ENCODE results near the gene BMP7.

BMP7 gene

DNA sequence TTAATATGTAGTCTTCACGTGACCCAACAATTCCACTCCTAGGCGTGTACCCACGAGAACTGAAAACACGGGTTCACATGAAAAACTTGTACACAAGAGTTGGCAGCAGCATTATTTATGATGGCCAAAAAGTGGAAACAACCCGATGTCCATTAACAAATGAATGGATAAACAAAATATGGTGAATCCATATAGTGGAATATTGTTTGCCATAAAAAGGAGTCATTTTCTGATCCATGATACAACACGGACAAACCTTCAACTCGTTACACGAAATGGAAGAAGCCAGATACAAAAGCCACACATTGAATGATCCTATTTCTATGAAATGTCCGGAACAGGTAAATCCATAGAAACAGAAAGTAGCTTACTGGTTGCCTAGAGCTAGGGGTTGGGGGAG lies 78.4 kb downstream of the BMP7 start:
- DNase-seq: no peak

GRCh38 chr20:57187068-57187634 lies 79.3 kb downstream of the BMP7 start:
- no peak for DNase-seq

- DNase-seq: no peak
Observed at GRCh38 chr20:57186192-57186591, 80.2 kb downstream of the BMP7 start.

DNA sequence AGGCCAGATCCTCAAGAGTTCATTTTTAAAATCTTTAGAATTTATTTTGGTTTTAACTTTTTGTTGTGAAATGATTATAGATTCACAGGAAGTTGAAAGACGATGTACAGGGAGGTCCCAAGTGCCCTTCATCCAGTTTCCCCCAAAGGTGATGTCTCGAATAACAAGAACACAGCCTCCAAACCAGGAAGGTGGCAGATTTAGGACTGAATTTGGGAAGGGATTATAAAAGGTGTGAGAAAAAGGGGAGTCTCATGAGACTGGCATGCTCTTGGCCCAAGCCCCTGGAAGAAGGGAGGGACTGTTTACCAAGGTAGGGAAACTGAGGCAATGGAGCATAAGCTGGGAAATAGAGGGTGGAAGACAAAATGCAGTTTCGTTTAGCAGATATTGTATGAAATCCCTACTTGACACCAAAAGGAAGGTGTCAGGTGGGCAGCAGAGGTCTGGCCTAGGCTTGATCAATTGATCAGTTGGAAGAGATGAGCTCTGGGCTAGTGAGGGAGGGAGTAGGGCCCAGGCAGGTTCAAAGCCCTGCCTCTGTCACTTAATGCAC lies 81.2 kb downstream of the BMP7 start:
- no peak for DNase-seq

DNA sequence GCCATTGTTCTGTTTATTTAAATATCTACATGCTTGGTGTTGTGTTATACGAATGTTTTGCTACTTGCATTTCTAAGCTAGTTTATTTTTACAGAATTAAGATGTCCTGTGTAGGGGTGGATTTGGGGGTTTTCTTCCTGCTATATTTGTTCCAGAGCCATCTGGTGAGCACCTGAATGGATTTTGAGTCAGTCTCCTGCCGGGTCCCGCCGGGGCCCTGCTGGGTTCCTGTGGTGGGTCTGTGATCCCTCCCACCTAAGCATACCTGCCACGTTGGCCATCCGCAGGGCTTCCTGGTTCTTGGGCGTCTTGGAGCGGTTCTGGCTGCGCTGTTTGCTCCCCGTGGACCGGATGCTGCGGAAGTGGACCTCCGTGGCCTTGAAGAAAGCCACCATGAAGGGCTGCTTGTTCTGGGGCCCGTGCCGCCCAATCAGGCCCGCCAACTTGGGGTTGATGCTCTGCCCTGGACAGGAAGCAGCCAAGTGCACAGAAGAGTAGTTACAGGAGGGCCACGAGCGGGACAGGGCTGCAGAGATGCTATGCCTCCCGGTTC lies 82.9 kb downstream of the BMP7 start:
- no peak for DNase-seq

DNA sequence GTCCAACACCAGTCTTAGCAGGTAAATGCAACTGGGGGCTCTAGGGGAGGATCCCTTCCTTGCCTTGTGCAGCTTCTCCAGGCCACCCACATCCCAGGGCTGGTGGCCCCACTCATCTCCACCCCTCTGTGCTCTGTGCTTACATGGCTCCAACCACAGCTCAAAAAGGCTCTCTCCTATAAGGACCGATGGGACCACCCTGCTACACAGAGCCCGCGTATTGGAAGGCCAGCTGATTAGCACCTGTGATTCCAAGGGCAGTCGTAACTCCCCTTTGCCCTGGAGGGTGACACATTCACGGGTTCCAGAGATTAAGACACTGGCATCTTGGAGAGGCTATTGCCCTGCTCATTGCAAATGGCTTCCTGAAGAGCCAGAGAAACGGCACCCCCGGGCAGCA lies 84.8 kb downstream of the BMP7 start:
- no peak for DNase-seq

DNA sequence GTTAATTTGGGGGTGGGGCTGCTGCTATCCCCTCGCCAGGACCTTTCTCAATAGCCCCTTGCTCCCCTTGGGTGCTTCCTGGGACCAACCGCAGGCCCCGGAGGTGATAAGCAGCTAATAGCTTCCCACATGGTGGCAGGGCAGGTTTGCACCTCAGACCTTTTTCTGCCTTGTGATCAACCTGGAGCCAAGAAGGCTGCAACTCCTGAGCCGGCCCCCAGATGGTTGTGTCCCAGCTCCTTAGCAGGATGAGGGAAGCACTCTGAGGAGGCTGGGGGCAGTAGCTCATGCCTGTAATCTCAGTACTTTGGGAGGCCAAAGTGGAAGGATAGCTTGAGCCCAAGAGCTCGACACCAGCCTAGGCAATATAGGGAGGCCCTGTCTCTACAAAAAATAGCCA lies 85.5 kb downstream of the BMP7 start:
- DNase-seq: no peak

GRCh38 chr20:57180387-57180786 lies 86.1 kb downstream of the BMP7 start:
- DNase-seq: no peak

DNA sequence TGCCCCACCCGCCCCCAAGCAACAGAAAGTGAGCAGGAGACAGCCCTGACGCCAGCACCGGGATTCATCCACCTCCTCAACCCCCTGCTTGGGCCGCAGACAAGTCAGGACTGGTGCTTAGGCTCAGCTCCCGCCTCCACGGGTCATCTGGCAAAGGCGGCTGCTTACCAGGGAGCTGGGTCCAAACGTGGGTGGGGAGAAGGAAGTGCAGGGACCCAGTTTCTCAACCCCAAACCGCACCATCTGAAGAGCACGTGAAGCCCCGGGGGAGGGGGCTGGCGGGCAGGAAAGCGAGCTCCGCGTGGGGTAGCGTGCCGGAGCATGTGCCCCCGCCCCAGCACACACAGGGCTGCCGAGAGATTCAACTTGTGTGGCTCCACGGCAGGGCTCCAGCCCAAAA lies 87.2 kb downstream of the BMP7 start:
- peak; percentile 2 for DNase-seq

DNA sequence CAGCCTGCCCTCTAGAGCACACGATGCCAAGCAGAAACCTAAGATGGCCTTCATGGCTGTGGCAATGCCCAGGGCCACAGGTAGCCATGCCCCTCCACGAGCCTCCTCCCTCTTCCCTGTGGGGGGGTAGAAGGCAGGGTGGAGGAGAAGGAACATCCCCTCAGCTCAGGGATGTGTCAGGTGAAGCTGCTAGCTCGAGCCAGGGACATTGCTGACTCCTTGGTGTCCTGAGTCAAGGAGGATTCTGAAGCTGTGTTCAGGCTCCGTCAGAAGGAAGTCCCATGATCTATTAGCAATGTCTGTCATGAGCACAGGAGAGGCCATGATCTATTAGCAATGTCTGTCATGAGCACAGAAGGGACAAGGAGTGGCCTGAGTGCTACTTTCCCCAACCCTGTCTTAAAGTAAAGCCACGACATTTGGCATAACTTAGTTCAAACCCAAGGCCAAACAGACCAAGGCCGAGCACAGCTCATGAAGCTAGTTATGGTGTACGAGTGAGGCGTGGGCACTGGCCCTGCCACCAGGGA lies 87.8 kb downstream of the BMP7 start:
- no peak for DNase-seq

DNA sequence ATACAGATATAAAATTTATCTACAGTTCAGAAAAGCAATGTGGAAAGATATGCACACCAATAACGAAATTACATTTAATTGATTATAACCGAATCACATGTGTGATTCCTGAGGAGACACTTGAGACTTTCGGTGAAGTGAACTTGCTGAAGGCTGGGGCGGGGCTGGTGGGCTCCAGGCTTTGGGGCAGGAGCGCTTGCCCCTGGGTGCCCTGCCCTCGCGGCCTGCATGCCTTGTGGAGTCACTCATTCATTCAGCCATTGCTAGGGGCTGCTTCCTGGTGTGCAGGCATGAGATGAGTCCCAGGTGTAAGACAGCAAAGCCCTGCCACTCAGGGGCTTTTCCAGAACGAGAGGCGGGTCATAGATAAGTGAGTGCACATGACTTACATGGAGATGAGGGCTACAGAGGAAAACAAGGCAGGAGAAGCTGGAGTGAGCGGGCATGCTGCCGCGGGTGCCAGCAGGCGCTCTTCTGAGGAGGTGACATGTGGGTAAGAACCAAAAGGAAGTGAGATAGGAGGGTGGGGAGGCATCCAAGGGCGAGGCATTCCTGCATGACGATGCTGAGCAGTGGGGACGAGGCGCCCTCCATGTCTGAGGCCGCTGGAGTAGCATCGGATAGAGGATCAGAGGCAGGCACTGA lies 88.7 kb downstream of the BMP7 start:
- no peak for DNase-seq

DNA sequence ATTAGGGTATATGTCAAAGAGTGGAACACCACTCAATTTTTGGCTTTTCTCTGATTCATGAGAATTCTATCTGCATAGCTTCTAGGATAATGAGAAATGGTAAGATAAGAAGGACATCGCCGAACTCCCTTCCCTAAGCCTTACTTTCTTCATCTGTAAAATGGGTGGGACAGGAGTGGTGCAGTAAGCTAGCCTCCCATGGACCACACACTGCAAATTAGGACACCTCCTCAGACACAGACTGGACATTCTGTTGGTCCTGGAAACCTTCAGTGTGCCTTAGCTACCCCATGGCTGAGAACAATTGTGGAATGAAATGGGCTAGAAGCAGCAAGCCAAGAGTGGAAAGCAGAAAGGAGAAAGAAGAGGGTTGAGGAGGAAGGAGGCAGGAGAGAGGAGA lies 89.6 kb downstream of the BMP7 start:
- DNase-seq: no peak

- DNase-seq: no peak
Observed at GRCh38 chr20:57175397-57176010, 90.9 kb downstream of the BMP7 start.

- DNase-seq: no peak
Observed at GRCh38 chr20:57174737-57175136, 91.7 kb downstream of the BMP7 start.

DNA sequence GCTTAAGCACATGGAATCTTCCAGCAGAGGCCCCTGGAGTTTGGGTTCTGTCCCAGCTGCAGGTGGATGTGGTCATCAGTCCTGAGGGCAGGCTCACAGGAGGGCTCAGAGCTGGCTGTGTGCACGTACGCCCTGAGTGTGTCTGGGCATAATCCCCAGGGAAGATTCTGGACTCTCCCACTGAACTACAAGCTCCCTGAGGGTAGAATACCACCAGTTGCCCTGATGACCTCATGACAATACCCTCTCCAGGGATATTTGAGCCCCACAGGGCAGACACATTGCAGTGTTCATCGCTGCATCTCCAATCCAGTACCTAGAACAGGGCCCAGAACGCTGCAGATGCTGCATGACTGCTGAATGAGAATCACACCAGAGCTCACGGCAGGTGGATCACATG lies 92.5 kb downstream of the BMP7 start:
- no peak for DNase-seq

GRCh38 chr20:57173041-57173440 lies 93.4 kb downstream of the BMP7 start:
- no peak for DNase-seq

- no peak for DNase-seq
Observed at GRCh38 chr20:57170343-57170742, 96.1 kb downstream of the BMP7 start.

- no peak for DNase-seq
Observed at GRCh38 chr20:57169162-57169561, 97.3 kb downstream of the BMP7 start.

- DNase-seq: no peak
Observed at GRCh38 chr20:57167971-57168701, 98.3 kb downstream of the BMP7 start.

- DNase-seq: no peak
Observed at GRCh38 chr20:57167292-57167655, 99.2 kb downstream of the BMP7 start.

GRCh38 chr20:57166568-57167291 lies 99.7 kb downstream of the BMP7 start:
- no peak for DNase-seq

DNA sequence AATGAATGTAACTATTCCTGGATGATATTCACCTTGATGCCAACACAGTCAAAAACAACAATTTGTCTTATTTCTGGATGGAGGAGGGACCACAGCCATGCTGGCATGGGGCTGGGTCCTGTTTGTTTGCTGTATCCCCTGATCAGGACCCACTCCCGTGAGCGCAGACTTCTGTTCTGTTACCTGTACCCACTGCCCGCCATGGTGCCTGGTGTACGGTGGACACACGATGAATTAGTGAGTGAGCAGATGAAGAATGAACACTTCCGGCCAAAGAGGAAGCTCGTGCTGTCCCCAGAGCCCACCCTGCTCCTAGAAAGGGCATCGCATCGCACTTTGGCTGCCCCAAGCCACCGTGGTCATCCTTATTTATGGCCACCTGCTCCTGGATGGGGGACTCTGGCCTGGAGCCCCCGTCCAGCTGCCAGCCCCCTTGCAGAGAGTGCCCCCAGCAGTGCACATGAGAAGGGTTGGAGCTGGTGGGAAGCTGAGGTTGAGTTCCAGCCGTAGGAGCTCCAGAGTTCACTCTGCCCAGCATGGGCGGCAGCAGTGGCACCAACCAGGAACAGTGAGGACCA lies 100.9 kb downstream of the BMP7 start:
- DNase-seq: no peak
